BLaER1 treated with 17β-estradiol and CSF1 and Interleukin-3, amounts not matched to agents 10 nM and 100 nM (cell line): ENCODE measurements around the gene OR2T1.
"Not testable (repeated sequence)": the region's sequence is repeated elsewhere in the genome, so short reads cannot be mapped to it uniquely, and the experiment has no call there.

Experiments used
- H3K27ac ChIP-seq, 11 experiments: shearing (Covaris generic); formaldehyde crosslinking; 2 replicates each; pipeline ENCODE4 v1.8.1; 2022
- H3K27me3 ChIP-seq, 11 experiments: shearing (Covaris generic); formaldehyde crosslinking; 2 replicates each; pipeline ENCODE4 v1.8.1; 2022
- H3K36me3 ChIP-seq, 11 experiments: shearing (Covaris generic); formaldehyde crosslinking; 2 replicates each; pipeline ENCODE4 v1.8.1; 2022
- H3K4me1 ChIP-seq, 10 experiments: shearing (Covaris generic); formaldehyde crosslinking; 2 replicates each; pipeline ENCODE4 v1.8.1; 2022
- H3K4me2 ChIP-seq, 11 experiments: shearing (Covaris generic); formaldehyde crosslinking; 2 replicates each; pipeline ENCODE4 v1.8.1; 2022
- H3K4me3 ChIP-seq, 10 experiments: shearing (Covaris generic); formaldehyde crosslinking; 2 replicates each; pipeline ENCODE4 v1.8.1; 2022
- H3K9ac ChIP-seq, 11 experiments: shearing (Covaris generic); formaldehyde crosslinking; 2 replicates each; pipeline ENCODE4 v1.8.1; 2022
- H3K9me3 ChIP-seq, 11 experiments: shearing (Covaris generic); formaldehyde crosslinking; replicated peaks in 1 of 11; 2 replicates each; pipeline ENCODE4 v1.8.1; 2022
- H4K20me1 ChIP-seq, 11 experiments: shearing (Covaris generic); formaldehyde crosslinking; 2 replicates each; pipeline ENCODE4 v1.8.1; 2022

The OR2T1 gene

GRCh38 chr1:248434913-248435312 lies 32.1 kb downstream of the OR2T1 start:
- not testable (repeated sequence) for H3K27me3 ChIP-seq, H3K9ac ChIP-seq, H3K27ac ChIP-seq, H3K9me3 ChIP-seq, H3K4me2 ChIP-seq, H3K36me3 ChIP-seq, H3K4me3 ChIP-seq, H3K4me1 ChIP-seq, H4K20me1 ChIP-seq

- H3K4me1 ChIP-seq, H3K9ac ChIP-seq, H3K36me3 ChIP-seq, H3K4me2 ChIP-seq, H4K20me1 ChIP-seq, H3K9me3 ChIP-seq, H3K27me3 ChIP-seq, H3K27ac ChIP-seq, H3K4me3 ChIP-seq: not testable (repeated sequence)
These were observed 33.5 kb downstream of the OR2T1 start for GRCh38 chr1:248436303-248436702.

- H3K4me3 ChIP-seq, H3K36me3 ChIP-seq, H3K4me2 ChIP-seq, H3K9me3 ChIP-seq, H4K20me1 ChIP-seq, H3K27ac ChIP-seq, H3K27me3 ChIP-seq, H3K9ac ChIP-seq, H3K4me1 ChIP-seq: not testable (repeated sequence)
These were observed 35.8 kb downstream of the OR2T1 start for GRCh38 chr1:248438668-248439067.

DNA sequence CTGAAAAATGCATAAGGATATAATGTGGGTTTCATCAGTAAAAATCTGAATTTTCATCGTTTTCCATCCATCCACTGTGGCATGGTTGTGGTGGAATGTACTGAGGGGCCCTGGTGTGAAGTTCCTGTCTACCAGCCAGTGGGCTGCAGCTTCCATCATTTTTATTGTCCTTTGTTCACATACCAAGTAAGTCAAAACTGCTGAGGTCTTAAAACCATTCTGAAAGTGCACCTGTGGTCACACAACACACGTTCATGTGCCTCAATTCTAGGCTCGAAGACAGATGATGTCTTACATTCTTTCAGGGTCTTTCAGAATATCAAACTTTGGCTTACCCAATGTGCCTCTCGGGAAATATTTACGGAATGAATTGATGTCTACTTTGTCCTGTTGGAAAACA lies 36.4 kb downstream of the OR2T1 start:
- H3K27ac ChIP-seq, H4K20me1 ChIP-seq, H3K4me3 ChIP-seq, H3K9me3 ChIP-seq, H3K27me3 ChIP-seq, H3K36me3 ChIP-seq, H3K4me2 ChIP-seq, H3K4me1 ChIP-seq, H3K9ac ChIP-seq: not testable (repeated sequence)

DNA sequence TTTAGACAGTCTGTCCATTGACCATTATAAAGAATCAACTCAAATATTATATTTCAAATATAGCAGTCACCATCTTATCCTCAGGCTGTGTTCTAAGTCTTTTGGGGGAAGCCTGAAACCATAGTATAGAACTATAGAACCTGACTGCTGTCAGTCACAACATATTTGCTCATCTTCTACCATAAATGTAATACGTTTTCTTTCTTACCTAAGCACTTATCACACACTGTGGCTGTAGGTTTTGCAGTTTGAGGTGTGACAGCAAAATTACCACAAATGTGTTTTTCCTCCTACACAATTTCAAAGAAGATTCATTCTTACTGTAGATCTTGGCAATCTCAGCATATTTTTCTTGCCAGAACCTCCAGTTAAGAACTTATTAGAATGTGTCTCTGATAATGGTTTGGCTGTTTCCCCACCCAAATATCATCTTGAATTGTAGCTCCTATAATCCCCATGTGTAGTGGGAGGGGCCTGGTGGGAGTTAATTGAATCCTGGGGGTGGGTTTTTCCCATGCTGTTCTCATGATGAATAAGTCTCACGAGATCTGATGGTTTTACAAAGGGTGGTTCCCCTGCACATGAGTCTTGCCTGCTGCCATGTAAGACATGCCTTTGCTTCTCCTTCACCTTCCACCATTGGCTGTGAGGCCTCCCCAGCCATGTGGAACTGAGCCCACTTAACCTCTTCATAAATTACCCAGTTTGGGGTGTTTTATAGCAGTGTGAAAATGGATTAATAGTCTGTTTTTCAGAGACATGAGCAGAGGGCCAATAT lies 39.8 kb downstream of the OR2T1 start:
- H3K4me1 ChIP-seq, H3K27ac ChIP-seq, H3K9ac ChIP-seq, H3K27me3 ChIP-seq, H3K9me3 ChIP-seq, H3K36me3 ChIP-seq, H3K4me3 ChIP-seq, H4K20me1 ChIP-seq, H3K4me2 ChIP-seq: not testable (repeated sequence)

- H3K4me3 ChIP-seq, H3K9me3 ChIP-seq, H3K4me2 ChIP-seq, H3K9ac ChIP-seq, H3K36me3 ChIP-seq, H3K27me3 ChIP-seq, H3K27ac ChIP-seq, H3K4me1 ChIP-seq, H4K20me1 ChIP-seq: not testable (repeated sequence)
These were observed 41.8 kb downstream of the OR2T1 start for GRCh38 chr1:248444603-248445002.

DNA sequence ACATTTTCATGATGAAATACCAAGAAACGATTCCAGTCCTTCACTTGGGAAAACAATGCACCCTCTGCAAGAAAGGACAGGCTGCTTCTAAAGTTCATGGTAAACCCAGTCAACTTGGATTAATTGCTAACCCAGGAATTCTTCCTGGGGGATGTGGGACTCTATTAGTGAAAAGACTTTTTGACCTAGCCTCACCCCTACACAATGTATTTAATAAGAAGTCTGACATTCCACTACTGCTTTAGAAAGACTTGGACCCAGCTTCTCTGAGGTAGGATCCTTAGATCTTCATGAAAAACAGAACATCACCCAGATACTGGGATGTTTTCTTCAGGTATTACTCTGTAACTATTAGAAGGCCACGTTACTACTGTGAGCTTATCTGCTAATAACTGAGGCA lies 42.6 kb downstream of the OR2T1 start, which contains the start of gene OR2T2:
Gene OR2T2, plus strand, starts transcription at position 239 of the 400 bp plus-strand sequence. CDS start 7,161 bp downstream, outside the sequence.
- not testable (repeated sequence) for H3K9ac ChIP-seq, H3K9me3 ChIP-seq, H3K4me1 ChIP-seq, H4K20me1 ChIP-seq, H3K4me2 ChIP-seq, H3K4me3 ChIP-seq, H3K27me3 ChIP-seq, H3K27ac ChIP-seq, H3K36me3 ChIP-seq

- not testable (repeated sequence) for H3K36me3 ChIP-seq, H3K9ac ChIP-seq, H4K20me1 ChIP-seq, H3K27me3 ChIP-seq, H3K4me1 ChIP-seq, H3K4me2 ChIP-seq, H3K9me3 ChIP-seq, H3K27ac ChIP-seq, H3K4me3 ChIP-seq
These were observed 45.7 kb downstream of the OR2T1 start for GRCh38 chr1:248448409-248449074.

GRCh38 chr1:248449821-248450465 lies 47.1 kb downstream of the OR2T1 start:
- H3K4me1 ChIP-seq, H3K27ac ChIP-seq, H3K4me2 ChIP-seq, H4K20me1 ChIP-seq, H3K27me3 ChIP-seq, H3K4me3 ChIP-seq, H3K9ac ChIP-seq, H3K9me3 ChIP-seq, H3K36me3 ChIP-seq: not testable (repeated sequence)

DNA sequence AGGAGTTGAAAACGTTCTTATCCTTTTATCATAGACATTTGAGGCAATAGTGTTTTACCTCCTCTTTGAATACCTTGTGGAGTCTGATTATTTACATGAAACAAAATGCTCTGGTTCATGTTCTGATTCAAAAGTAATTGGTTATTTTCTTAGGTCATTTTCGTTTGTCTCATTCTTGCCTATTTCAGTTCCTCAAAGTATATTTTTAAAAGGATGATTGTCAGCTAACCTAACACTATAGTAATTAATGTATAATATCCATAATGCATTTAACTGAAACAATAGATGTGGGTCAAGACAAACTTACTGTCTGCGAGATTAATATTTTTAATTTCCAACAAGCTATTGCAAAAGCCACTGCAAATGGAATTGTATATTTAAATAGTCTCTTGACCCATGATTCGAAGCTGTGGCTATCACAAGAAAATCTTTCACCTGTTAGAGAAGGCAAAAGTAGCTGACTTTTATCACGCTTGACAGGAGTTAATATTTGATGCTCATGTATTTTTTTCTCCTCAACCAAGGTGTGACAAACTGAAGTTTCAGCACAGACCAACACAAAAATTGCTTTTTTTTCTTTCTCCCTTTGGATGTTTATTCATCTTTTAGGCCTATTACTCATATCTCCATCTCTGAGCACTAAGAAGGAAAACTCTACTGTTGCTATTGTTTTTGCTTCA lies 47.8 kb downstream of the OR2T1 start:
- H3K9me3 ChIP-seq, H3K9ac ChIP-seq, H4K20me1 ChIP-seq, H3K27me3 ChIP-seq, H3K4me1 ChIP-seq, H3K27ac ChIP-seq, H3K4me3 ChIP-seq, H3K4me2 ChIP-seq, H3K36me3 ChIP-seq: not testable (repeated sequence)

DNA sequence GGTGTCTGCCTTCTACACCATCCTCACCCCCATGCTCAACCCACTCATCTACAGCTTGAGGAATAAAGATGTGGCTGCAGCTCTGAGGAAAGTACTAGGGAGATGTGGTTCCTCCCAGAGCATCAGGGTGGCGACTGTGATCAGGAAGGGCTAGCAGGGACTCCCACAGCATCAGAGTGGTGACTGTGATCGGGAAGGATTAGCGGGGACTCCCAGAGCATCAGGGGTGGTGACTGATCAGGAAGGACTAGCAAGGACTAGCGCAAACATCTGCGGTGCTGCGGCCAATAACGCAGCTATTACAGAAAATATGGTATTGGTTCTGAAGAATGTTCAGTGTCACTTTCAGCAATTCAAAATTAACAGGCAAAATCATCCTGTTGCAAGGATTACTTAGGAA lies 50.8 kb downstream of the OR2T1 start:
- not testable (repeated sequence) for H3K36me3 ChIP-seq, H3K27ac ChIP-seq, H3K4me3 ChIP-seq, H3K9ac ChIP-seq, H3K4me1 ChIP-seq, H4K20me1 ChIP-seq, H3K4me2 ChIP-seq, H3K27me3 ChIP-seq, H3K9me3 ChIP-seq

GRCh38 chr1:248455045-248455444 lies 52.2 kb downstream of the OR2T1 start:
- H4K20me1 ChIP-seq, H3K9ac ChIP-seq, H3K4me1 ChIP-seq, H3K9me3 ChIP-seq, H3K27me3 ChIP-seq, H3K4me2 ChIP-seq, H3K36me3 ChIP-seq, H3K27ac ChIP-seq, H3K4me3 ChIP-seq: not testable (repeated sequence)

DNA sequence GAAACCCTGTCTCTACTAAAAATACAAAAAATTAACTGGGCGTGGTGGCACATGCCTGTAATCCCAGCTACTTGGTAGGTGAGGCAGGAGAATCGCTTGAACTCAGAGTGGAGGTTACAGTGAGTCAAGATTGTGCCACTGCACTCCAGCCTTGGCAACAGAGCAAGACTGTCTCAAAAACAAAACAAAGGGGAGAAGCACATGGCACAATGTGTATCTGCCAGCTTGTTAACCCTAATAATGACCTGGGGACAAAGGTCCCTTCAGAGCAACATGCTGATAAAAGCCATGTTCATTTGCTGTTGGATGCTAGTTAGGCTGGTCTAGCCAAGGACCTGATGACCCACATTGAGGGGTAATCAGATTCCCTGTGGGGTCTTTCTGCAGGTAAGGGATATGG lies 53.8 kb downstream of the OR2T1 start:
- H3K4me2 ChIP-seq, H4K20me1 ChIP-seq, H3K36me3 ChIP-seq, H3K27ac ChIP-seq, H3K27me3 ChIP-seq, H3K9ac ChIP-seq, H3K9me3 ChIP-seq, H3K4me3 ChIP-seq, H3K4me1 ChIP-seq: not testable (repeated sequence)
